GM13977 (cell line): ENCODE measurements around the gene CDK4.

Experiments used
- DNase-seq: peaks from one replicate; pipeline ENCODE4 v3.0.0; 2012; ENCODE audit warnings: low spot score
- in situ Hi-C: fragments of 300-500 bp; cut with MboI; formaldehyde crosslinking; loops from one replicate; pipeline ENCODE4 v1.12.0; 2022; ENCODE audit warnings: low sequenced_read_pairs, low pct_unique_long_range_greater_than_20kb, mixed read lengths, inconsistent platforms; ENCODE audit not compliant: unreplicated experiment
- TF ChIP-seq, protein P1 (sequence below): IDR thresholded peaks from 2 replicates; pipeline ENCODE4 v1.5.1; 2012; ENCODE audit warnings: mild to moderate bottlenecking, control low read depth; ENCODE audit not compliant: insufficient read depth; ENCODE audit errors: extremely low read depth, missing control alignments

Gene CDK4

DNA sequence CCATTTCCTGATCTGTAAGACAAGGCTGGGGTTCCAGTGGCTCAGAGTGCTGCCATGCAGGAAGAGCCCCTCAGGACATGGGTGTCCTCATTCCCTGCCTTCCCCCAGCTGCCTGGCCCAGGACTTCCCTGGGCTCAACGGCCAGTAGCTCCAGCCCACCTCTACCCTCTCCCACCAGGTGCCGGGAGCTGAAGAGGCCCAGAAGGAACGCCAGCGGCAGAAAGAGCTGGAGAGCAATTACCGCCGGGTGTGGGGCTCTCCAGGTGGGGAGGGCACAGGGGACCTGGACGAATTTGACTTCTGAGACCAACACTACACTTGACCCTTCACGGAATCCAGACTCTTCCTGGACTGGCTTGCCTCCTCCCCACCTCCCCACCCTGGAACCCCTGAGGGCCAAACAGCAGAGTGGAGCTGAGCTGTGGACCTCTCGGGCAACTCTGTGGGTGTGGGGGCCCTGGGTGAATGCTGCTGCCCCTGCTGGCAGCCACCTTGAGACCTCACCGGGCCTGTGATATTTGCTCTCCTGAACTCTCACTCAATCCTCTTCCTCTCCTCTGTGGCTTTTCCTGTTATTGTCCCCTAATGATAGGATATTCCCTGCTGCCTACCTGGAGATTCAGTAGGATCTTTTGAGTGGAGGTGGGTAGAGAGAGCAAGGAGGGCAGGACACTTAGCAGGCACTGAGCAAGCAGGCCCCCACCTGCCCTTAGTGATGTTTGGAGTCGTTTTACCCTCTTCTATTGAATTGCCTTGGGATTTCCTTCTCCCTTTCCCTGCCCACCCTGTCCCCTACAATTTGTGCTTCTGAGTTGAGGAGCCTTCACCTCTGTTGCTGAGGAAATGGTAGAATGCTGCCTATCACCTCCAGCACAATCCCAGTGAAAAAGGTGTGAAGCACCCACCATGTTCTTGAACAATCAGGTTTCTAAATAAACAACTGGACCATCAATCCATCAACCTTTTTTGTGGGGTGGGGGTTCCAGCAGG, 31.2 kb downstream of the CDK4 start:
- DNase-seq = peak; percentile 24
- TF ChIP-seq, protein P1, sequence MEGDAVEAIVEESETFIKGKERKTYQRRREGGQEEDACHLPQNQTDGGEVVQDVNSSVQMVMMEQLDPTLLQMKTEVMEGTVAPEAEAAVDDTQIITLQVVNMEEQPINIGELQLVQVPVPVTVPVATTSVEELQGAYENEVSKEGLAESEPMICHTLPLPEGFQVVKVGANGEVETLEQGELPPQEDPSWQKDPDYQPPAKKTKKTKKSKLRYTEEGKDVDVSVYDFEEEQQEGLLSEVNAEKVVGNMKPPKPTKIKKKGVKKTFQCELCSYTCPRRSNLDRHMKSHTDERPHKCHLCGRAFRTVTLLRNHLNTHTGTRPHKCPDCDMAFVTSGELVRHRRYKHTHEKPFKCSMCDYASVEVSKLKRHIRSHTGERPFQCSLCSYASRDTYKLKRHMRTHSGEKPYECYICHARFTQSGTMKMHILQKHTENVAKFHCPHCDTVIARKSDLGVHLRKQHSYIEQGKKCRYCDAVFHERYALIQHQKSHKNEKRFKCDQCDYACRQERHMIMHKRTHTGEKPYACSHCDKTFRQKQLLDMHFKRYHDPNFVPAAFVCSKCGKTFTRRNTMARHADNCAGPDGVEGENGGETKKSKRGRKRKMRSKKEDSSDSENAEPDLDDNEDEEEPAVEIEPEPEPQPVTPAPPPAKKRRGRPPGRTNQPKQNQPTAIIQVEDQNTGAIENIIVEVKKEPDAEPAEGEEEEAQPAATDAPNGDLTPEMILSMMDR = no peak
- in situ Hi-C loops = no loop called here

DNA sequence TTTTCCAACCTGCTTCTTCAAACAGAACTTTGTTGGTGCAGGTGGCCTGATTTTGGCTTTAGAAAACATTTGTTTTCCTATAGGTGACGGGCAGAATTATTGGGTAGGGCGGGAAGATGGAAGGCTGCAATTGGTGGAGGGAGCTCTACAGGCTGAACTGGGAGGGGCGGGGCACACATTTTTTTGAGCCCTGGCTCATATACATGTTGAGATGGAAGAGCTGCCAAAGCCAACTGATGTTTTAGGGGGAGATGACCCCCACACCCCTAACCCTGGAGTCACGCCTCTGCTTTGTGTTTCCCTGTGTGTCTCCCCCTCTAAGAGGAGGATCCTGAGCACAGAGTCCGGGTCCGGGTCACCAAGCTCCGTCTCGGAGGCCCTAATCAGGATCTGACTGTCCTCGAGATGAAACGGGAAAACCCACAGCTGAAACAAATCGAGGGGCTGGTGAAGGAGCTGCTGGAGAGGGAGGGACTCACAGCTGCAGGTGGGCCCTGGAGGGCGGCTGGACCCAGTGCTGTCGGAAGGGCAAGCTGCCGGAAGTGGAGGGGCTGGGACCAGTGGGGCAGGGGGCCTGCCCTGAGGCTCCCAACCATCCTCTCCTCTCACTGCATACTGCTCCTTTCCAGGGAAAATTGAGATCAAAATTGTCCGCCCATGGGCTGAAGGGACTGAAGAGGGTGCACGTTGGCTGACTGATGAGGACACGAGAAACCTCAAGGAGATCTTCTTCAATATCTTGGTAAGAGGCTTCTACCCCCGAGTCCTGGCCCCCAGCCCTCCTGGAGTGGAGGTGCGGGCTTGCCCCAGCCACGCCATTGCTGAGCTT, 32.1 kb downstream of the CDK4 start:
- TF ChIP-seq, protein P1 = no peak
- DNase-seq = peak; percentile 13
- in situ Hi-C loops = no loop called here

DNA sequence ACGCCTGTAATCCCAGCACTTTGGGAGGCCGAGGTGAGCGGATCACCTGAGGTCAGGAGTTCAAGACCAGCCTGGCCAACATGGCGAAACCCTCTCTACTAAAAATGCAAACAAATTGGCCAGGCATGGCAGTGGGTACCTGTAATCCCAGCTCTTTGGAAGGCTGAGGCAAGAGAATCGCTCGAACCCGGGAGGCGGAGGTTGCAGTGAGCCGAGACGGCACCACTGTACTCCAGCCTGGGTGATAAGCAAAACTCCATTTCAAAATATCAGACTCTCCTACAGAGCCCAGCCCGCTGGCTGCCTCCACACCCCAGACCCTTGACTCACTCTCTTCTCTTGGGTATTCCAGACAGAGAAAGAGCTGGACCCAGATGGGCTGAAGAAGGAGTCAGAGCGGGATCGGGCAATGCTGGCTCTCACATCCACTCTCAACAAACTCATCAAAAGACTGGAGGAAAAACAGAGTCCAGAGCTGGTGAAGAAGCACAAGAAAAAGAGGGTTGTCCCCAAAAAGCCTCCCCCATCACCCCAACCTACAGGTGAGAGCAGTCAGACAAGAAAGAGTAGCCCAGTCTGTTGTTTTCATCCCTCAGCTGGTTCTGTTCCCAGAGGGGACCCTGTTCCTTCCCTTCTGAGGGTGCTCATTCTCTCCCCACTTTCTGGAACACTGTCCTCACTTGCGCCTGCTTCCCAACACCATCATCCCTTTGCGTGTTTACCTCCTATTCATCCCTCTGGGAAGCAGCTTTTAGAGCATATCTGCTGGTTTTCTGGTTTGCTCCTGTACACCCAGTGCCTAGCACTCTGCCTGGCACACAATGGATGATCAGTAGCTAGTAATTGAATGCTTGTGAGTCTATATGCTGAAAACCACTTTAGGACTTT, 33.2 kb downstream of the CDK4 start:
- TF ChIP-seq, protein P1 = no peak
- in situ Hi-C loops = no loop called here
- DNase-seq = no peak

DNA sequence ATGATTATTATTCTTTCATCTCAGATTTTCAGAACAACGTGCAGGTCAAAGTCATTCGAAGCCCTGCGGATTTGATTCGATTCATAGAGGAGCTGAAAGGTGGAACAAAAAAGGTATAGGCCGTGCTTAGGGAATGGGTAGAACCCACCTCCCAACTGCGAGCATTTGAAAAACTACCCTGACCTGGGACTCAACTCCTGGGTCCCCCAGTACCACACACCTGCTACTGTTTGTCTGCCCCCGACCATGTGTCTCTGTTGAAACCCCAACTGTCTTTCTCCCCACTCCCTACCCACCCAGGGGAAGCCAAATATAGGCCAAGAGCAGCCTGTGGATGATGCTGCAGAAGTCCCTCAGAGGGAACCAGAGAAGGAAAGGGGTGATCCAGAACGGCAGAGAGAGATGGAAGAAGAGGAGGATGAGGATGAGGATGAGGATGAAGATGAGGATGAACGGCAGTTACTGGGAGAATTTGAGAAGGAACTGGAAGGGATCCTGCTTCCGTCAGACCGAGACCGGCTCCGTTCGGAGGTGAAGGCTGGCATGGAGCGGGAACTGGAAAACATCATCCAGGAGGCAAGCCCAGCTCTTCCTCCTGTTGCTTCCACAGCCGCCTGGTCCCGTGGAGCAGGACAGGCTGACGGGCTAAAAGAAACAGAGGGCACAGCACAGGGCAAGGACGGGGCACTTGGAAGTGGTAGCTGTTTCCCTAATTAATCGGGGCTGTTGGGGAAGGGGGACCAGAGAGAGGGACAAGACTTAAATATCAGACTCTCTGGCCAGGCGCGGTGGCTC, 34.1 kb downstream of the CDK4 start:
- in situ Hi-C loops = no loop called here
- TF ChIP-seq, protein P1 = no peak
- no peak for DNase-seq

DNA sequence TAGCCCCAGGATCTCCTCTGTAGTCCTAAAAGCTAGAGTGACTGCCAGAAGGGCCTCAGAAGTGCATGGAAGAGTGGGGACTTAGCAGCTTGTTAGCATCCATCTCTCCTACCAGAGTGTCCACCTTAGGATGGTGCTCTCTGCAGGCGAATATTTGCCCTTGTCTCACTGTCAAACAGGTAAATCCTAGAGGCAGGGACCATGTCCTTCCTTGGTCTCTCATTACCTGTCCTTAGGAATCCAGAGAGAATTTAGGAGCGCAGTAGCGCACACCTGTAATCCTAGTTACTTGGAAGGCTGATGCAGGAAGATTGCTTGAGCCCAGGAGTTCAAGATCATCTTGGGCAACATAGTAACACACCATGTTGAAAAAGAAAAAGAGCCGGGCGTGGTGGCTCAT, 35.0 kb downstream of the CDK4 start:
- in situ Hi-C loops = no loop called here
- TF ChIP-seq, protein P1 = no peak
- DNase-seq = peak; percentile 8
